ENCODE results near the gene JUP.
A peak's percentile ranks its signal among the peaks of the same experiment; 100 is the strongest.

Gene JUP

GRCh38 chr17:41758601-41759000 is 27.9 kb downstream of the JUP start:
- no peak for DNase-seq (ENCODE audit: low read depth)

- DNase-seq (ENCODE audit: low read depth), result no peak
These were observed 32.4 kb downstream of the JUP start for GRCh38 chr17:41754066-41754465.

- no peak for DNase-seq (ENCODE audit: low read depth)
These were observed 35.2 kb downstream of the JUP start for GRCh38 chr17:41751288-41751687.

GRCh38 chr17:41750862-41751261 is 35.6 kb downstream of the JUP start:
- DNase-seq (ENCODE audit: low read depth), result no peak

- no peak for DNase-seq (ENCODE audit: low read depth)
These were observed 38.2 kb downstream of the JUP start for GRCh38 chr17:41748275-41748674.

- no peak for DNase-seq (ENCODE audit: low read depth)
These were observed 44.8 kb downstream of the JUP start for GRCh38 chr17:41741709-41742108.

GRCh38 chr17:41740506-41740905 is 46.0 kb downstream of the JUP start:
- no peak for DNase-seq (ENCODE audit: low read depth)

- no peak for DNase-seq (ENCODE audit: low read depth)
These were observed 46.7 kb downstream of the JUP start for GRCh38 chr17:41739661-41740352.

- no peak for DNase-seq (ENCODE audit: low read depth)
These were observed 47.8 kb downstream of the JUP start for GRCh38 chr17:41738801-41739112.

- DNase-seq (ENCODE audit: low read depth), result peak; percentile 44
These were observed 48.3 kb downstream of the JUP start for GRCh38 chr17:41738077-41738800.

GRCh38 chr17:41737680-41738023 is 48.9 kb downstream of the JUP start:
- DNase-seq (ENCODE audit: low read depth), result no peak

- DNase-seq (ENCODE audit: low read depth), result no peak
These were observed 49.4 kb downstream of the JUP start for GRCh38 chr17:41736983-41737679.

- DNase-seq (ENCODE audit: low read depth), result no peak
These were observed 50.8 kb downstream of the JUP start for GRCh38 chr17:41735744-41736143.

GRCh38 chr17:41734949-41735313 is 51.6 kb downstream of the JUP start:
- DNase-seq (ENCODE audit: low read depth), result no peak

- DNase-seq (ENCODE audit: low read depth), result no peak
These were observed 52.2 kb downstream of the JUP start, which contains the start of gene HAP1 for GRCh38 chr17:41734139-41734948. Gene HAP1, minus strand, starts transcription at chr17:41734643. Its CDS starts 9 bp downstream, at chr17:41734634.

- no peak for DNase-seq (ENCODE audit: low read depth)
These were observed 53.0 kb downstream of the JUP start for GRCh38 chr17:41733348-41734138.

GRCh38 chr17:41731836-41732235 is 54.7 kb downstream of the JUP start:
- no peak for DNase-seq (ENCODE audit: low read depth)

- DNase-seq (ENCODE audit: low read depth), result no peak
These were observed 56.0 kb downstream of the JUP start for GRCh38 chr17:41730479-41730878.

GRCh38 chr17:41728056-41728455 is 58.5 kb downstream of the JUP start:
- no peak for DNase-seq (ENCODE audit: low read depth)

- DNase-seq (ENCODE audit: low read depth), result no peak
These were observed 61.4 kb downstream of the JUP start for GRCh38 chr17:41725134-41725533.

- no peak for DNase-seq (ENCODE audit: low read depth)
These were observed 61.9 kb downstream of the JUP start for GRCh38 chr17:41724476-41725050.

Data from stromal cell of bone marrow (primary cell).